Cardiac septum (tissue), 1 donor: ENCODE results near the gene PUS7. TPM values are rescaled to one million over a fixed set of nuclear protein-coding genes. Genes with fewer than 3 reads are reported as not detected.
A peak's percentile ranks its signal among the peaks of the same experiment; 100 is the strongest.
"Not testable (repeated sequence)": the region's sequence is repeated elsewhere in the genome, so short reads cannot be mapped to it uniquely, and the experiment has no call there.

ENCODE experiments used
- DNase-seq: peaks from one replicate; pipeline ENCODE4 v3.0.0-alpha.2; 2020; ENCODE audit warnings: low spot score
- intact Hi-C: fragments of 100-400 bp; cut with DNase I; formaldehyde crosslinking; loops from one replicate; pipeline ENCODE4 v1.14.0; 2022
- long read RNA-seq: library from polyadenylated mRNA; unstranded; transcript quantifications from one replicate; pipeline ENCODE4 v2.0.0, GENCODE V29; 2021
- total RNA-seq: library from RNA; stranded (reverse); fragmentation: NEBNext Ultra II Directional; extraction: Animal tissue kit (Norgen Biotek cat#: 25700); gene quantifications from one replicate; pipeline ENCODE4 v1.2.1, GENCODE V29; 2021
- donor health status: DM: no; HTN: no; CAD: no.

PUS7 gene, protein sequence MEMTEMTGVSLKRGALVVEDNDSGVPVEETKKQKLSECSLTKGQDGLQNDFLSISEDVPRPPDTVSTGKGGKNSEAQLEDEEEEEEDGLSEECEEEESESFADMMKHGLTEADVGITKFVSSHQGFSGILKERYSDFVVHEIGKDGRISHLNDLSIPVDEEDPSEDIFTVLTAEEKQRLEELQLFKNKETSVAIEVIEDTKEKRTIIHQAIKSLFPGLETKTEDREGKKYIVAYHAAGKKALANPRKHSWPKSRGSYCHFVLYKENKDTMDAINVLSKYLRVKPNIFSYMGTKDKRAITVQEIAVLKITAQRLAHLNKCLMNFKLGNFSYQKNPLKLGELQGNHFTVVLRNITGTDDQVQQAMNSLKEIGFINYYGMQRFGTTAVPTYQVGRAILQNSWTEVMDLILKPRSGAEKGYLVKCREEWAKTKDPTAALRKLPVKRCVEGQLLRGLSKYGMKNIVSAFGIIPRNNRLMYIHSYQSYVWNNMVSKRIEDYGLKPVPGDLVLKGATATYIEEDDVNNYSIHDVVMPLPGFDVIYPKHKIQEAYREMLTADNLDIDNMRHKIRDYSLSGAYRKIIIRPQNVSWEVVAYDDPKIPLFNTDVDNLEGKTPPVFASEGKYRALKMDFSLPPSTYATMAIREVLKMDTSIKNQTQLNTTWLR
- total RNA-seq: 6.6 TPM
- long read RNA-seq, partial matches to known transcripts: 1 of 10 reads
- long read RNA-seq, other reads (novel, unspliced or antisense): 6 of 10 reads

DNA sequence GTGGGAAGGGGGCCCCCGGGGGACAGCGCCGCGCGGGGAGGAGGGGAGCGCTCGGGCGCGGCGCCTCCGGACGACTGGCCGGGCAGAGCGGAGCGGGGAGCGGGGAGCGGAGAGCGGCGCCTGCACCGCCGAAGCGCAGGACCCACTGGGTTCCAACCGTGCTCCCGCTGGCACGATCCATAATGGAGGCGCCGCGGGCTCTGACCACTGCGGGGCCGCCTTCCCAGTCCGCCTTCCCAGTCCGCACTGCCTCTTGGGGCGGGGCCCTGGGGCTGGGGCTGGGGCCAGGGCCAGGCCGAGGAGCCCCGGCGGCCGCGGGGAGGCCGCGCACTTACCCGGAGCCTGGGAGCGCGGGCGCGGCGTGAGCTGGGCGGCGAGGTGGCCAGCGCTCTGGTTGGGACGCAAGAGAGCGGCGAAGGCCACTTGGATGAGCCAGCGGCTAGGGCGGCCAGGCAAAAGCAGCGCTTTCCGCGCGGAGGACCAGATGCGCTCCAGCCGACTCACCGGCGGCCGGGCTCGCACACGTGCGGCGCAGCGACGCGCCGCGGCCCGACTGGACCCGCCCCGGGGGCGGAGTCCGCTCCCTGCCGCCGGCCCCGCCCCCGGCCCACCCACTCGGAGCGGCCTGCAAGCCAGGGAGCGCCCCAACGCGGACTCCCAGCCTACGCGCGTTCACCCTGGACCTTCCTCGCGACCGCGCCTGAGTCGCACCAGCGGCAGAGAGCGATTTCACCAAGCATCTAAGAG lies at the start of gene PUS7:
Gene PUS7 (minus strand): TSS at position 555 of the 747 bp plus-strand sequence. CDS start 13,759 bp downstream, outside the sequence.
- peak; percentile 95 for DNase-seq
- intact Hi-C loops: no loop called here

DNA sequence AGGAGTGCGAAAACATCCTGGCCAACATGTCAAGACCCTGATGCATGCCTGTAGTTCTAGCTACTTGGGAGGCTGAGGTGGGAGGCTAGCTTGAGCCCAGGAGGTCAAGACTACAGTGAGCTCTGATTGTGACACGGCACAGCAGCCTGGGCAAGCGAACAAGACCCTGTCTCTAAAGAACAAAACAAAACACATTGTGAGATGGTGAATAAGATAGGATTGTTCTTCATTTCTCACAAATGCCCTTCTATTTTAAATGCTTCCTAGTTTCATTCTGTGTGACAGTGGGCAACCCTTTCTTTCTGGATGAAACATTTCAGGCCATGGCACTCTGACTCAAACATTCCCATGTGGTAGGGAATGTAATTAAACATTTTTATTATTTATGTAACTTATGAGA lies 45.8 kb upstream of the PUS7 start:
- intact Hi-C loops: no loop called here
- DNase-seq: no peak

DNA sequence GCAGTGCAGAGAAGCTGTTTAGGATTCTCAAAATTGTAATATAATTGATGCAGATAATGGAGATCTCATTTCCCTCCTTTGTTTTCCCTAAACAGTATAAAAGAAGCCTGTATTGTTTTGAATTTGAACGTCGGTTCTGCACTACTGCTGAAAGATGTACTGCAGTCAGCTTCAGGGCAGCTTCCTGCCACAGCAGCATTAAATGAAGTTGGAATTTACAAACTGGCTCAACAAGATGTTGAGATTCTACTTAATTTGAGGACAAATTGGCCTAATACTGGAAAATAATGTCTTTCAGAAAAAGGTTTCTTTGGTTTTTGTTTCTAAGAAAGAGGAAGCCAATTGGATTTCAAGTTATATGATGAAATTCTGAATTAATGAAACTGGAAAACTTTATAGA lies 45.0 kb upstream of the PUS7 start:
- intact Hi-C loops: no loop called here
- no peak for DNase-seq

DNA sequence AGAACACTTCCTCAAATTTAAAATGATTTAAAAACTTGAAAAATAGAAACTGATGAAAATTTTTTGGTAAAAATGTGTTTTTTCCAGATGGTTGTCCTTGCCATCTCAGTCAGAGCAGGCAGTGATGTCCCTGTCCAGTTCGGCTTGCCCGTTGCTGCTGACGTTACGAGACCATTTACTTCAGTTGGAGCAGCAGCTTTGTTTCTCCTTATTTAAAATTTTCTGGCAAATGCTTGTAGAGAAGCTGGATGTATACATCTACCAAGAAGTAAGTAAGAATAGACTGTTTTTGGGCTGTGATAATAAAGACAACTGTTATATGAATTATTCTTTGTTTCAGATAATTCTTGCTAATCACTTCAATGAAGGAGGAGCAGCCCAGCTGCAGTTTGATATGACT lies 43.1 kb upstream of the PUS7 start:
- intact Hi-C loops: no loop called here
- DNase-seq: no peak

DNA sequence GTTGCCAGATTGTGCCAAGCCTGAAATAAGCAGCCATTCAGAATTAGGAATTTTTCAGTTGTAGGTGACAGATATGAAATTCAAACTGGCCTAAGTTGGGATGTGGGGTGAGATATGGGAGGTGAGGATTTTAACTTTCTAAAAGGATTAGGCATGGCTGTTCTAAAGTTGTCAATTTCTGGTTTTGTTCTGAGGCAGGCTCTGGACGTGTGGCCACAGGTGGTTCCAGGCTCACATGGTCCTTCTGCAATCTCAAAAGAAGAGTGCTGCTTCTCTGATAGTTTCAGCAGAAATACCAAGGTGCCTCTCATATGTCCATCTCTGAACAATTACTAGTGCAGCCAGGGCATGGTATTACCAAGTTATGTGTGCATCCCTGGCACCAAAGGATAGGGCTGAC lies 37.9 kb upstream of the PUS7 start:
- intact Hi-C loops: no loop called here
- no peak for DNase-seq

DNA sequence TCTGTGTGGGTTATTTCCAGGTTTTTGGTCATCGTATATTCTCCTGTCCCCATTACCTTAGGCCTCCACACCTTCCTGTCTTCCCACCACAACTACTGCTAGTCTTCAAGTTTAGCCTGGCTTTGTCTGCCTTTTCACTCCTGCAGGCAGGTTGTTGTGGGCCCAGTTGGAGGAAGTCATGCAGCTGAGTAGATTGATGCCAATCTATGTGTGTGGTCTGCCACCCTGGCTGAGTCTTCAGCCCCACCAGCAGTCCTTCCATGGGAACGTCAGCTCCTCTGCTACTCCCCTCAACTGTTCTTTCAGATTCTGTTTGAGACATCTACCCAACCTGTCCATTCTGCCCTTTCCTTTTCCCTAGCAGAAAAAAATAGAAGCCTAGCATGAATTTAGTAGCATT lies 16.3 kb upstream of the PUS7 start:
- DNase-seq: no peak
- intact Hi-C loops: no loop called here

DNA sequence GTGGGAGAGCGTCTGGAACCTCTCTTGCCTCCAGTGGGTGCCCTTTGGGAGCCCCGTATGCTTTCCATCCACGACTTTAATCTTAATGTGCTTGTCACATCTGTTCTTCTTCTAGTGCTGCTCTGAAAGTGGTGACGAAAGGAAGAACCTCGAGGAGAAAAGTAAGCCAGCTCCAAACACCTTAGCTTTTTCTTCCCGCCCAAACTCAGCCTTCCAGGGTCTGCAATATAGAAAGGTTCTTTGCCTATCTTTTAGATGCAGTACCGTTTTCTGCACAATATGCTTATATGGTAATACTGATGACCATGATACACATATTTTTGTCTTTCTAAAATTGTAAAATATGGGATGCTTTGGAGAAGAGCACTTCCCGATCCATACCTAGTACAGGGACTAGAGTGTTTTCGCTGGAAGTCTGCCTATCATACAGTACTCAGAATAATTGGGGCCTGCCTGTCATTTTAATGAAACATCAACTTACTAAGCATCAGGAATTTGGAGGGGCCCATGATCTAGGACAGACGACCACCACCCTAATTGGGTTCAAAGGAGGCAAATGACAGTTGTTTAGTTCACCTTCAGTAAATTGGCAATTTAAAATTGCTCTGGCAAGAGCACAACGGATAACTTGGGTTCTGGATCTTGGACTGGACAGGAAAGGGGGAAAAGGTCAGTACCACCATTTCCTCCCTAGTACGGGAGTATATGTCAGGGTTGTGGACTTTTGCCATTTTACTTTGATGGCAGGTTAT lies 10.8 kb upstream of the PUS7 start:
- intact Hi-C loops: no loop called here
- DNase-seq: no peak

DNA sequence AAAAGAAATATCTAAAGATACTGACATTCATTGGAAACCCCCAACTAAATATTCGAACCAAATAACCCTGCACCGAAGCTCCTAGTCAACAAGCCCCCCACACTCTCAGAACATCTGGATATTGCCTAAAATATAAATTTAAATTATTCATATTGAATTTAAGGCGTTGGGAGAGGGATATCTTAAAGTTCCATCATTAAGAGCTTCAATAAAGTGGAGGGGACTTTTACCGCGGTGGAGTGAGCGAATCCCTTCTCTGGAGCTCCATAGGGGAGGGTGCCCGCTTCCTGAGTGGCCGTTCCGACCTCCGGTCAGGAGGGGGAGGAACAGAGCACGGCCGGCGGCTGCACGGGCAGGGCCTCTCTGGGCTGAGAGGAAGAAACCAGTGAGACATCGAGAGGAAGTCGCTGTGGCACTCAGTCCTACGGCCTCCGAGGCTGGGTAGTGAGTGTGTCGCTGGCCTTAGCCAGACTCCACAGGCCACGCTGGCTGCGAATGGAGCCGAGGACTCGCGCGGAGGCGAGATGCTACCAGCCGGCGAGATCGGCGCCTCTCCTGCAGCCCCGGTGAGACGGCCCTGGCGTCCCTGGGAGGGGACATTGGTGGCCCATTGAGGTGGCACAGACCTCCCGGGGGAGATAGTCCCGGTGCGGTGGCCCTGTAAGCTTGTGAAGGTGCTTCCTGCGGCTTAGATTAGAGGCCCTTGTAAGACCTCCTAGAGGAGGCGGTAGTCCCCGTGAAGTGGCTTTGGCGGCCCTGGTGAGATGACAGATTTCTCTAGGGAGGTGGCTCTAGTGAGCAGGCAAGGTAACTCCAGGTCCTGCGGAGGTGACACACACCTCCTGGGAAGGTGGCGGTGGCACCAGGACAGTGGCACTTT lies 10.0 kb upstream of the PUS7 start, which contains the start of gene RINT1:
Gene RINT1 (plus strand): TSS at position 410 of the 880 bp plus-strand sequence. CDS start 115 bp downstream, at position 525.
- intact Hi-C loops: no loop called here
- DNase-seq: peak; percentile 97

DNA sequence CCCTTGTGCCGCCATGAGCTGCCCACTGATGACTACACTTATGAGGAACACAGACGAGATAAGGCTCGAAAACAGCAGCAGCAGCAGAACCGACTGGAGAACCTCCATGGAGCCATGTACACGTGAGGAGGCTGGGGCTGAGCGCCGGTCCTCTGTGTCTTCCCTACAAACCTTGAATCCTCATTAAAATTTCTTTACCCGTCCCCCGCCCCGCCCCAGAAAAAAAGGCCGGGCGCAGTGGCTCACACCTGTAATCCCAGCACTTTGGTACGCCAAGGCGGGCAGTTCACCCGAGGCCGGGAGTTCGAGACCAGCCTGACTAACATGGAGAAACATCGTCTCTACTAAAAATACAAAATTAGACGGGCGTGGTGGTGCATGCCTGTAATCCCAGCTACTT lies 8.5 kb upstream of the PUS7 start:
- DNase-seq: no peak
- intact Hi-C loops: no loop called here

DNA sequence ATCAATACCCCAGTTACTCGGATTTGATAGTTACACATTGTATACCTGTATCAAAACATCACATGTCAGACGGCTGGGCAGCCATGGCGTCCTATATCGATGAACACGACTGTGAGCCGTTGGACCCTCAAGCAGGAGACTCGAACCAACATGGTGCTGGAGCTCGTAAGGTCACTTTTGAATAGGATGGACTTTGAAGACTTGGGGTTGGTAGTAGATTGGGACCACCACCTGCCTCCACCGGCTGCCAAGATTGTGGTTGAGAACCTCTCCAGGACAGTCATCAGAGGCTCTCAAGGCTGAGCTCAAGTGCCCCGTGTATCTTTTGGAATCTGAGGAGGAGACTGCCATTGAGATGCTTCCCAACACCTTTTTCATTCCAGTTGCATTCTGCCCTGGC lies 8.1 kb upstream of the PUS7 start:
- no peak for DNase-seq
- intact Hi-C loops: no loop called here

DNA sequence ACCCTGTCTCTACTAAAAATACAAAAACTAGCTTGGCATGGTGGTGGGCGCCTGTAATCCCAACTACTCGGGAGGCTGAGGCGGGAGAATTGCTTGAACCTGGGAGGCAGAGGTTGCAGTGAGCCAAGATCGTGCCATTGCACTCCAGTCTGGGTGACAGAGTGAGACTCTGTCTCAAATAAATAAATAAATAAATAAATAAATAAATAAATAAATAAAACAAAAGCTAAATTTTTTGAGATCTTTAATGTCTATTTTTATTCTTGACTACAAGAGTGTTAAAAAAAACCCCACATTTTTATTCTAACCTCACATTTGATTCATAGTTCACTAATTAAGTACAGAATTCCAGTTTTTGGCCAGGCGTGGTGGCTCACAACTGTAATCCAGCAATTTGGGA lies 5.7 kb upstream of the PUS7 start:
- intact Hi-C loops, DNase-seq: not testable (repeated sequence)

DNA sequence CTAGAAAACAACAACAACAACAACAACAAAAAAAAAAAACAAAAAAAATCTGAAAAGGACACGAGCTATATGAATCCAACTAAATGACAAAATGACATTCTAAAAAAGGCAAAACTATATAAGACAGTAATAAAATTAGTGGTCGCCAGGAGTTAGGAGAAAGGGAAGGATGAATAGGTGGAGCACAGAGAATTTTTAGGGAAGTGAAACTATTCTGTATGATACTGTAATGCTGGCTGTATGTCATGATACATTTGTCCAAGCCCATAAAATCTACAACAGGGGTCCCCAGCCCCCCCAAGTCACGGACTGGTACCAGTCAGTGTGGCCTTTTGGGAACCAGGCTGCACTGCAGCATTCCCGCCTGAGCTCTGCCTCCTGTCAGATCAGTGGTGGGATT lies 2.8 kb upstream of the PUS7 start:
- intact Hi-C loops: no loop called here
- no peak for DNase-seq

DNA sequence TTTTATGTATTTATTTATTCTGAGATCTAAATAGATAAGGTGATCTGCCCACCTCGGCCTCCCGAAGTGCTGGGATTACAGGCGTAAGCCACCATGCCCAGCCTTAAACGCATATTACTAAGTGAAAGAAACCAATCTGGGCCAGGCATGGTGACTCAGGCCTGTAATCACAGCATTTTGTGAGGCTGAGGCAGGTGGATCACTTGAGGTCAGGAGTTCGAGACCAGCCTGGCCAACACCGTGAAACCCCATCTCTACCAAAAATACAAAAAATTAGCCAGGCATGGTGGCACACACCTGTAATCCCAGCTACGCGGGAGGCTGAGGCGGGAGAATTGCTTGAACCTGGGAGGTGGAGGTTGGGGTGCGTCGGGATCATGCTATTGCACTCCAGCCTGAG lies 2.4 kb upstream of the PUS7 start:
- DNase-seq, intact Hi-C loops: not testable (repeated sequence)

DNA sequence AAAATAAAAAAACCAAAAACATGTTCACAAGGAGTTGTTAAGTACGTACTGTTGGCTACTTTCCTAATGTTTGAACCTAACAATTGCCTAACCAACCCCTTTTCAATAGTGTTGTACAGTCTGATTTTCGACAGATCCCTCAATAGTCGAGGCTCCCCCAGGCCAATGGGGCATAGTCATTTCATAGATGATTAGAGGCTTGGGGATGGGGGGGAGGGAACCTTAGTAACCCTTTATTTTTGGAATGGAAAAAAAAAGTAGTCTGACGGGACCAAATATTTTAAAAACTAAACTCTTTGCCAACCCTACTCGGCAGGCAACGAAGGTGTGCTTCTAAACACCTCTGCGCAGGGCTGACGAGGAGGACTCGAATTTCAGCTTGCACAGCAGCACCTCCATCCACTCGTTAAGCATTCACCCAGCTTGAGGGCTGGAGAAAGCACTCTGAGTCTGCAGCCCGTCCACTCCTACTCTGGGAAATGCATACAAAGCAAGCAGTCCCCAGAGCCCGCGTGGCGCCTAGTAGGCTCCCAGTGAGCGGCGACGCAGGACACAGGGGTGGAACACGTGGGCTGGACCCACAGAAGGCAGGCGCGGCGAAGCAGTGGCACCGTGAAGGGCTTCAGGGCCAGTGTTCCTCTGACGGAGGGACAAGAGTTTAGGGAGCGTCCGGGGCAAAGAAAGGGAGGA lies 899 bp downstream of the PUS7 start:
- intact Hi-C loops: no loop called here
- DNase-seq: peak; percentile 83

DNA sequence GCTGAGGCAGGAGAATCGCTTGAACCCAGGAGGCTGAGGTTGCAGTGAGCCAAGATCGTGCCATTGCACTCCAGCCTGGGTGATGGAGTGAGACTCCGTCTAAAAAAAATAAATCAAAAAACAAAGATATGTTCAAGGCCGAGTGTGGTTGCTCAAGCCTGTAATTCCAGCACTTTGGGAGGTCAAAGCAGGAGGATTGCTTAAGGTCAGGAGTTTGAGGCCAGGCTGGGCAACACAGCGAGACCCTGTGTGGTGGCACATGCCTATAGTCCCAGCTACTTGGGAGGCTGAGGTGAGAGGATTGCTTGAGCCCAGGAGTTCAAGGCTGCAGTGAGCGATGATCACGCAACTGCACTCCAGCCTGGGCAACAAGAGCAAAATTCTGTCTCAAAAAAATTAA lies 1.5 kb downstream of the PUS7 start:
- DNase-seq, intact Hi-C loops: not testable (repeated sequence)

DNA sequence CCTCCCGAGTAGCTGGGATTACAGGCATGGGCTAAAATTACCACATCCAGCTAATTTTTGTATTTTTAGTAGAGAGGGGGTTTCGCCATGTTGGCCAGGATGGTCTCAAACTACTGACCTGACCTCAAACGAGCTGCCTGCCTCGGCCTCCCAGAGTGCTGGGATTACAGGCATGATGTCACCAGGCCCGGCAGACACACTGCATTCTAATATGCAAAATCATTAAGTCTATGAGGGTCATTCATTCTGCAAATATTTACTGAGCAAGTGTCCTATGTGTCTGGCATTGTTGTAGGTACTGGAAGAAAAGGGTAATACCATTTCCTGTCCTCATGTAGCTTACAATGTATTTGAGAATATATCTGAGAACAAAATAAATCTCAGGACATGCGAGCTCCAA lies 2.7 kb downstream of the PUS7 start:
- intact Hi-C loops: no loop called here
- DNase-seq: no peak

DNA sequence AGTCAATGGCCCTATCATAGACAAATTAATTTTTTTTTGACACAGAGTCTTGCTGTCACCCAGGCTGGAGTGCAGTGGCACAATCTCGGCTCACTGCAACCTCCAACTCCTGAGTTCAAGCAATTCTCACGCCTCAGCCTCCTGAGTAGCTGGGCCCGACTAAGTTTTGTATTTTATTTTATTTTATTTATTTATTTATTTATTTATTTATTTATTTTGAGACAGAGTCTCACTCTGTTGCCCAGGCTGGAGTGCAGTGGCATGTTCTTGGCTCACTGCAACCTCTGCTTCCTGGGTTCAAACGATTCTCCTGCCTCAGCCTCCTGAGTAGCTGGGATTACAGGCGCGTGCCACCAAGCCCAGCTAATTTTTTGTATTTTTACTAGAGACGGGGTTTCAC lies 6.5 kb downstream of the PUS7 start:
- intact Hi-C loops: not testable (repeated sequence)

DNA sequence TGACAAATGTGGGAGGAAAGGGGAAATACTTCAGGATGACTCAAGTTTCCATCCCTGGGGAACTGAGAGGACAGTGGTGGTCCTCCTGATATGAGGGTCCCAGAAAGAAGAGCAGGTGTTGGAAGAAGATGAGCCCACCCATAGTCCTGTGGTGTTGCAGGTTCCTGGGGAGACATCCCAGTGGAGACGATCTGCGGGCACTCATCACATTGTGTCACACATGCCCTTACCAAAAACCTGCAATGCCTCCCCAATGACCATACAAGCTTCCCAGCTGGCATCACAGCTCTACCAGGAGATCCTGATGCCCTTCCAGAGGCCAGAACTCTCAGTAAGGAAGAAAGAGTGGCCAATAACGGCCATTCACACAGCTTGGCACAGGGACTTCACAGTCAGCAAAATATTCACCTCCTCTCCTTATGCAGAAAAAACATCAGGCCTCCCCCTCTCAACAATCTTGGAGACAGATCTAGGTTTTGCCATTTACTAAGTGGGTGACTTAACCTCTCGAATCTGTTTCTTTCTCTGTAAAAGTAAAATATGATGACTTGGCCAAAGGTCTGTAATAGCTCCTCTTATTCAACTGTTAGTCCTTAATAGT lies 9.0 kb downstream of the PUS7 start:
- DNase-seq: no peak
- intact Hi-C loops: no loop called here

More for the DNA sequence above, 6.5 kb downstream of the PUS7 start:
- not testable (repeated sequence) for DNase-seq
